ENCODE measurements around the gene KIAA0513.
"Not testable (repeated sequence)": the region's sequence is repeated elsewhere in the genome, so short reads cannot be mapped to it uniquely, and the experiment has no call there.

KIAA0513 gene

GRCh38 chr16:85031451-85031850 lies 3.9 kb downstream of the KIAA0513 start:
- no peak for DNase-seq

GRCh38 chr16:85032187-85032586 lies 4.6 kb downstream of the KIAA0513 start:
- not testable (repeated sequence) for DNase-seq

DNA sequence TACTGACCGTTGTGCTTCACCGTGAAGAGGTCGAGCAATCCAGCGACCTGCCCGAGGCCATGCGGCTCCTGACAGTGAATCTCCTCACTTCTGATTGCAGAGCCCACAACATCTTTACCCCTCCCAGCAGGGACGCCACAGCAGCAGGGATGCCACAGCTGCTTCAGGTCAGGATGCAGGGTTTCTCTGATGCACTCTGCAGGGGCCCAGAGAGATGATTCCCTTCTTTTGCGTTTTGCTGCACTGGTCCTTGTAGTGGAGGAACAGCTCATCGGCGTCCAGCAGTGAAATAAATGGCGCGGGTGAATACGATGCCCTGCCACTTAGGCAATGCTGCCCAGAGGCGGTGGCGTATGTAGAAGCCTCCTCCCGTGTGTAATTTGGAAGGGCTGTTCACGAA lies 5.6 kb downstream of the KIAA0513 start:
- no peak for DNase-seq

- DNase-seq, result no peak
Measured at GRCh38 chr16:85034591-85035433, 7.2 kb downstream of the KIAA0513 start.

DNA sequence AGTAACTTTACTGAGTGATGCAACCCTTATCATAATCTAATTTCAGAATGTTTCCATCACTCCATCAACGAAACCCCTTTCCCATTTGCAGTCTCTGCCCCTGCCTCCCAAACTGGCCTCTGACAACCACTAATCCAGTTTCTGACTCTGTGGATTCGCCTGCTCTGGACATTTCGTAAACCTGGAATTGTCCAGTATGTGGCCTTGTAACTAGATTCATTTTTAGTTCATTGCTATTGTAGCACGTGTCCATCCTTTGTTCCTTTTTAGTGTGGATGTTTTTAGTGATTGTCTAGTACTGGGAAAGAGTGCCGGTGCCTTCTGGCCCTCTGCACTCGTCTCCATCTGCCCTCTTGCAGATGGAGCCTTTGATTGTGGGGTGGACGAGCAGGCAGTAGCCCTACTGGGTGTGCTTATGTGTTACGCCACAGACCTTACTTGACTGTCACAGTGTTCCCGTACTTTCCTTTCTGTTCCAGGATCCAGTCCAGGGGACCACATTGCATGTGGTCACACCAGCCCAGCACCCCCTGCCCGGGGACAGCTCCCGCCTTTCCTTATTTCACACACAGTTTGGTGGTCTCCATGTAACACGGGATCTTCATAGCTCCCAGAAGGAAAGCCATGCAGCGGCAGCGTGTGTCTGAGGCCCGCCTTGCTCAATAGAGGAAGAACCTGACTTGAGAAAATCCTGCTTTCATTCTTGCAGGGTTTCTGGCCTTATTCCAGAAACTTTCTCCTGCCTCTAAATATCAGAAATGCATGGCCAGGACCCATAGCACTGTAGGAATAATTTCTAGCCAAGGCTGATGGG lies 8.8 kb downstream of the KIAA0513 start:
- no peak for DNase-seq

GRCh38 chr16:85037050-85037410 lies 9.4 kb downstream of the KIAA0513 start:
- no peak for DNase-seq

GRCh38 chr16:85037721-85038120 lies 10.1 kb downstream of the KIAA0513 start:
- no peak for DNase-seq

- DNase-seq, result no peak
Measured at GRCh38 chr16:85040685-85041084, 13.1 kb downstream of the KIAA0513 start.

GRCh38 chr16:85041219-85042166 lies 13.9 kb downstream of the KIAA0513 start:
- DNase-seq, result no peak

DNA sequence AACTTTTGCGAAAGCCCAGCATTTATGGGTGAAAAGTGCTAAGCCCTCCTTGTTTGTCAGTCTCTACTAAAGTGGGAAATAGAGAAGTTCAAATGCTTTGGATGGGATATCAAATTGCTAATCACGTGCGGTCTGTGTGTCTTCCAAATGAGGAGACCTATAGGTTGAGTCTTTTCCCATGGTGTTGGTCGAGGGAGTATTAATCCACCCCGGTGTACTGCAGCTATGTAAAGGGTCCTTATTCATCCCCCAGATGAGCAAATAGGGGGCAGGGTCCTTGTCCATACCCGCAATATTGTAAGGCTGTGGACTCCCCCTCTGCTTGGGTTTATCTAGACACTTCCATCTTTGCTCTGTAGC lies 14.6 kb downstream of the KIAA0513 start:
- no peak for DNase-seq

GRCh38 chr16:85042606-85043005 lies 15.0 kb downstream of the KIAA0513 start:
- DNase-seq, result no peak

DNA sequence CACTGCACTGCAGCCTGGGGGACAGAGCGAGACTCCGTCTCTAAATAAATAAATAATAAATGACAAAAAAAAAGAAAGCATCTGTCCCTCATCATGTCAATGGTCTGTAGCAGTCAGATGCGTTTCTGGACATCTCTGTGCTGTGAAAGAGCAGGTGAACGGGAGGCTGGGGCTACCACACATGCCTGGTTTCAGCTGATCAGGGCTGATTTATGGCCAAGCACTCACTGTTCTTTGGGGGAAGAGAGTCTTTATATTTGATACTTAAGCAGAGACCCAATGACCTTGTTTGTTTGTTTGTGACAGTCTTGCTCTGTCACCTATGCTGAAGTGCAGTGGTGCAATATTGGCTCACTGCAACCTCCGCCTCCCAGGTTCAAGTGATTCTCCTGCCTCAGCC lies 17.5 kb downstream of the KIAA0513 start:
- DNase-seq, result no peak

GRCh38 chr16:85045641-85046471 lies 18.3 kb downstream of the KIAA0513 start:
- no peak for DNase-seq

GRCh38 chr16:85046472-85046916 lies 18.9 kb downstream of the KIAA0513 start:
- DNase-seq, result no peak

DNA sequence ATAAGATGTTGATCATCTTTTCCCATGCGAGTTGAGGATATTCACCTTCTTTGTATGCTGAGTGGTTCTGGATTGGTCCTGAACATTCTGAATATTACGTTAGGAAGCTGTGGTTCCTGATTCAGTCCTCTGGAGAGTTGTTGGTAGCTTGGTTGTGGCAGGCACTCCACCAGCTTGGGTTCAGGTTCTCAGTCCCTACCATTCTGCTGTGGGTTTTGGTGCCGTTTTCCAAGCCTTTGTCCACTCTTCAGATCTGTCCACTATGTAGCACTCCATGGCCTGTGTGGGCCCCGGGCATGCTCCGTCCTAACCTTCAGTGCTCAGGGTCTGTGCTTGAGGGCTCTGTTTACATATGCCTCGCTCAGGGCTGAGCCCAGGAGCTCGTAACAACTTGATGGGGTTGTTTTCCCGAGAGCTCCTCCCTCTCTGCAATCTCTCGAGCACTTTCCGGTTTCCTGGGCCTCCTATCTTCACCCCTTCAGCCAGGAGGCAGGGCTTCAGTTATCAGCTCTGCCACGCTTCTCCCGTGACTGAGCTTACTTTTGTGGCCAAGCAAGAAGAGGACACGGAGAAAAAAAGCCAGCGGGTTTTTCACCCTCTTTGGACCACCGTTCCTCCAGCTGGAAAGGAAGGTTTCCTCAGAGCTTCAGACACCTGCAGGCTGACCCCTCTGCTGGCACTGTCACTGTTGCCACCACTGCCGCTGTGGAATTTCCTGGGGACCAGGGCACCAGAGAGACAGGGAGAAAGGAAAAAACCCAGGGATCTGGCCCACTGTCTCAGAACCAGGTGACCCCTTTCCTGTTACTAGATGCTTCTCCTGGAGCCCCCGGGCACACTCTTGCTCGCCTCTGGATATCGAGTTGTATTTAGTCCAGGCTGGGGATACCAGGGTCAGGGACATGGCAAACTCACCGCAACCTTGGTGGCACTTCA lies 19.6 kb downstream of the KIAA0513 start:
- no peak for DNase-seq

- DNase-seq, result no peak
Measured at GRCh38 chr16:85047867-85048455, 20.4 kb downstream of the KIAA0513 start.

DNA sequence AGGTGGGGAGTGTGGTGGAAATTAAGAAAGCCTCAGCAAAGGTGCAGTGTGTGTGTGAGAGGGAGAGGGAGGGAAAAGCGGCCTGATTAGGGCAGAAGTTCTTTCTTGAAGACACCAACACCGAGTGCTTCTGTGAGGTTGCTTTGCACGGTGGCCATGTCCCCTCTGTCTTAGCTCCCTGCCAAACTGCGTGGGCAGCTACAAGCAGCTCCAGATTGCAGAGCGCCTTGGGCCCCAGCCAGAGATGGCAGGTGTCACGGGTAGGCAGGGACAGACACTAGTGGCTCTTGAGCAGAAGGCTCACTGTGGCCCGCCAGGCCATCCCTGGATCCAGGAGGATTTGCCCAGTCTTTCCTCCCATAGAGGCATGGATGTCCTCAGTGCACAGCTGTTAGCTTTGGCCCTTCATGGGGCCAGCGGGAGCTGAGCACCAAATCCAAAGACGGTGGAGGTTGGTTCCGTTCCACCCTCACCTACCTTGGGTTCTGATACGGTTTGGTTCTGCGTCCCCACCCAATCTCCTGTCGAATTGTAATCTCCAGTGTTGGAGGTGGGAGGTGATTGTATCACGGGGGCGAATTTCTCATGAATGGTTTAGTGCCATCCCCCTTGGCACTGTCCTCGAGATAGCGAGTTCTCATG lies 21.4 kb downstream of the KIAA0513 start:
- DNase-seq, result no peak

DNA sequence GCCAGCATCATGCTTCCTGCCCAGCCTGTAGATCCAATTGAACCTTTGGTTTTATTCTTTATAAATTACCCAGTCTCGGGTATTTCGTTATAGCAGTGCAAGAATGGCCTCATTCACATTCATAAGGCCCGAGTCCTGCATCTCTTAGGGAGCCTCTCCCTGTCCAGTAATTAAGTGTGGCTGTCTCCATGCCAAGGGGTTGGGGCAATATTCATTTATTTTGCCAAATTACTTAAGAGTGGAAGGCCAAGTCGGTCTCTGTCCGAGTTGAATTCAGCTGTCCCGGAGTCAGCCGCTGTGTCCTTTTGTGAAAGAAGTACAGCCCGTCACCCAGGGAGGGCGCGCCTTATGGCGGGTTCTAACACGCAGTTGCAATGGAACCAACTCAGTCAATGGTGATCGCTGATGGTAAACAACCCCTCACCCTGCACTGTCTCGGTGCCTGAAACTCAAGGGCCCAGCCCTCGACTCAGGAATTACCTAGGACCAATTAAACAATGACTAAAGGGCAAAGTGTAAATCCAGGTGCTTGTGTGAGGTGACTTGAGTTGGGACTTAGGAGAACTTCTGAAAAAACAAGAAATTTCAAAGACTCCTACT lies 22.2 kb downstream of the KIAA0513 start:
- DNase-seq, result no peak

GRCh38 chr16:85051067-85051581 lies 23.5 kb downstream of the KIAA0513 start:
- no peak for DNase-seq
